Smooth muscle cell of trachea (primary cell): ENCODE data around the gene CDC6. TPM values are rescaled to one million over a fixed set of nuclear protein-coding genes. Genes with fewer than 3 reads are reported as not detected.

Source experiments
- total RNA-seq: library from RNA; depleted of rRNA; stranded (reverse); fragments of >200 nt; gene quantifications from 2 replicates; pipeline ENCODE4 v1.2.1, GENCODE V29; 2014

CDC6 gene, protein sequence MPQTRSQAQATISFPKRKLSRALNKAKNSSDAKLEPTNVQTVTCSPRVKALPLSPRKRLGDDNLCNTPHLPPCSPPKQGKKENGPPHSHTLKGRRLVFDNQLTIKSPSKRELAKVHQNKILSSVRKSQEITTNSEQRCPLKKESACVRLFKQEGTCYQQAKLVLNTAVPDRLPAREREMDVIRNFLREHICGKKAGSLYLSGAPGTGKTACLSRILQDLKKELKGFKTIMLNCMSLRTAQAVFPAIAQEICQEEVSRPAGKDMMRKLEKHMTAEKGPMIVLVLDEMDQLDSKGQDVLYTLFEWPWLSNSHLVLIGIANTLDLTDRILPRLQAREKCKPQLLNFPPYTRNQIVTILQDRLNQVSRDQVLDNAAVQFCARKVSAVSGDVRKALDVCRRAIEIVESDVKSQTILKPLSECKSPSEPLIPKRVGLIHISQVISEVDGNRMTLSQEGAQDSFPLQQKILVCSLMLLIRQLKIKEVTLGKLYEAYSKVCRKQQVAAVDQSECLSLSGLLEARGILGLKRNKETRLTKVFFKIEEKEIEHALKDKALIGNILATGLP
- total RNA-seq = 0.99 and 9.0 TPM in 2 replicates

DNA sequence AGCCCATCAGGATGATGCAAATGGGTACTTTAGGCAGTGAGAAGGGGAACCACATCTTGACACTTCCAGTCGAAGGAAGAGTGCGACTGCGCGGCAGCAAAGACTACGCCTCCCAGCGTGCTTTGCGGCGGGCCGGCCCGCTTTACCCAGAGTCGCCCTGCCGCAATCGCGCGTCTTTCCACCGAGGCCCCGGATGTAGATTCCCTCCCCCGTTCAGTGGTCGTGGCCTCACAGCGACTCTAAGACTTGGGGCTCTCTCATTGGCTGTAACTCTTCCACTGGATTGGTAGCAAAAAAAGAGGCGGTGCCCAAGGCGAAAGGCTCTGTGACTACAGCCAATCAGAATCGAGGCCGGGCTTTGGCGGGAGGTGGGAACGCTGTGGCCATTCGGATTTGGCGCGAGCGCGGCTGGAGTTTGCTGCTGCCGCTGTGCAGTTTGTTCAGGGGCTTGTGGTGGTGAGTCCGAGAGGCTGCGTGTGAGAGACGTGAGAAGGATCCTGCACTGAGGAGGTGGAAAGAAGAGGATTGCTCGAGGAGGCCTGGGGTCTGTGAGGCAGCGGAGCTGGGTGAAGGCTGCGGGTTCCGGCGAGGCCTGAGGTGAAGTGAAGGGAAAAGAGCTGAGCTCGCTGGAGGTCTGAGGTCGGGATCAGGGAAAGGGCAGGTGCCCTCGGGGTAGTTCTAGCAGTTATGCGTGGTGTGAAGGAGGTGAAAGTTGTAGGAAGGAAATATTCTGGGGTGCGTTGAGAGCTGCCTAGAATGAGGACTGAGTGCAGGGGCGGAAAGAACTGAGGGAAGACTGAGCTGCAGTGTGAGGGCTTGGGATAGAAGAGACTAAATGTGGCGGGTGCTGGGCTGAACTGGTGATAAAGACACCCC is at the start of gene CDC6:
CDC6 (plus strand) TSS at position 386 of the 876 bp plus-strand sequence. CDS start 1,542 bp downstream, outside the sequence.

DNA sequence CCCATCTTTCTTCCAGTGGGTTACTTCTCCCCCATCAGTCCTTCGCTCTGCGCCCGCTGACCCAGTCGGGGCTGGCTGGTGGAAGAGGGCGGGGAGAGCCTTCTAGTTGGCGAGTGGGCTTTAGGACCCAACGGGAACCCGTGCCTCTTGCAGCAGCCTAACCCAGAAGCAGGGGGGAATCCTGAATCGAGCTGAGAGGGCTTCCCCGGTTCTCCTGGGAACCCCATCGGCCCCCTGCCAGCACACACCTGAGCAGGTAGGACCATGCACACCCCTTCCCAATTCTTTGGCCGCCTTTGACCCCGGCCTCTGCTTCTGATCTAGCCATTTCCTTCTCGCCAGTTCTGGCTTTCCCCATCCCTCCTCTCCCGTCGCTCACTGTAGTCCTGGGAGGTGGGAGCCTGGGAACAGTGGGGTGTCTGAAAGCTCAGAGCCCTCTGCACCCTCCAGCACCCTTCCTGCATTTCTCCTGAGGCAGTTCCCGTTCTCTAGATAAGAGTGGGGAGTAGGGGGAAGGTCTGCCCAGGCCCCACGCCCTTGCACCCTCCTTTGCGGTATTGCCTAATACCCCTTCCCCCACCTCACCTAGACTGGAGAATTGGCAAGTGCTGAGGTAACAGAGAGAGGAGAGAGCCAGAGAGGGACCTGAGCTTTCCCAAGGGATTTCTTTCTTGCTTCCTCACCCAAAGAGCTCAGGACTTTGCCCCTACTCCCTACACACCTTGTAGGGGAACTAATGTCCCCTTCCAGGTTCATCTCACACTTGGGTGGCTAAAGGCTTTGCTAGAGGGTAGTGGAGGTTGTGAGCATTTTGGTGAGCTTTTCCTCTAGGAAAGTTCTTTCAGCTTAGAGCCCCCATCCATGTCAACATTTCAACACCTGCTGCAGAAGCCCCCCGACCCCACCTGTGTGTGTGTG is 21.6 kb downstream of the CDC6 start, which contains the start of gene RARA:
RARA (plus strand) TSS at position 150 of the 918 bp plus-strand sequence. CDS start 22,039 bp downstream, outside the sequence.

Other genes with a start within 250 kb of the CDC6 start
- 48.1 and 58.2 TPM in 2 replicates for gene MED24, start 233.5 kb upstream of the CDC6 start, total RNA-seq
- gene THRA, start 224.9 kb upstream of the CDC6 start, total RNA-seq = 35.8 and 67.6 TPM in 2 replicates
- 1.7 and 6.6 TPM in 2 replicates for gene NR1D1, start 187.3 kb upstream of the CDC6 start, total RNA-seq
- gene MSL1, start 165.9 kb upstream of the CDC6 start, total RNA-seq = 48.6 and 54.7 TPM in 2 replicates
- 32.9 and 33.7 TPM in 2 replicates for gene CASC3, start 147.3 kb upstream of the CDC6 start, total RNA-seq
- gene RAPGEFL1, start 110.4 kb upstream of the CDC6 start, total RNA-seq = 1.2 and 2.5 TPM in 2 replicates
- gene WIPF2, start 68.6 kb upstream of the CDC6 start, total RNA-seq = 7.6 and 8.1 TPM in 2 replicates
- gene RARA, start 21.3 kb downstream of the CDC6 start, total RNA-seq = 8.6 and 14.7 TPM in 2 replicates
- 3.8 and 16.2 TPM in 2 replicates for gene GJD3, start 76.9 kb downstream of the CDC6 start, total RNA-seq
- 6.5 and 149 TPM in 2 replicates for gene TOP2A, start 130.0 kb downstream of the CDC6 start, total RNA-seq
- 443 and 722 TPM in 2 replicates for gene IGFBP4, start 155.6 kb downstream of the CDC6 start, total RNA-seq
- gene TNS4, start 213.7 kb downstream of the CDC6 start, total RNA-seq = under 0.01 TPM in 1 of 2 replicates, not detected in the other